Measurements from ENCODE around the gene SLC4A5.
"Not testable (repeated sequence)": the region's sequence is repeated elsewhere in the genome, so short reads cannot be mapped to it uniquely, and the experiment has no call there.

Gene SLC4A5

GRCh38 chr2:74216642-74217041 is 126.6 kb downstream of the SLC4A5 start:
- DNase-seq: no peak
- in situ Hi-C loops (cut with MboI; ENCODE audit: low pct_unique_long_range_greater_than_20kb, low sequenced_read_pairs): no loop called here

GRCh38 chr2:74215771-74216170 is 127.4 kb downstream of the SLC4A5 start:
- DNase-seq; in situ Hi-C loops (cut with MboI; ENCODE audit: low pct_unique_long_range_greater_than_20kb, low sequenced_read_pairs): not testable (repeated sequence)

- in situ Hi-C loops (cut with MboI; ENCODE audit: low pct_unique_long_range_greater_than_20kb, low sequenced_read_pairs): no loop called here
- DNase-seq: no peak
Observed at GRCh38 chr2:74212702-74213410, 130.4 kb downstream of the SLC4A5 start.

GRCh38 chr2:74206180-74206688 is 137.0 kb downstream of the SLC4A5 start:
- peak; percentile 86 for DNase-seq
- in situ Hi-C loops (cut with MboI; ENCODE audit: low pct_unique_long_range_greater_than_20kb, low sequenced_read_pairs): no loop called here

- in situ Hi-C loops (cut with MboI; ENCODE audit: low pct_unique_long_range_greater_than_20kb, low sequenced_read_pairs): no loop called here
- DNase-seq: peak; percentile 40
Observed at GRCh38 chr2:74205596-74205995, 137.6 kb downstream of the SLC4A5 start.

GRCh38 chr2:74205113-74205512 is 138.1 kb downstream of the SLC4A5 start:
- in situ Hi-C loops (cut with MboI; ENCODE audit: low pct_unique_long_range_greater_than_20kb, low sequenced_read_pairs): no loop called here
- no peak for DNase-seq

- in situ Hi-C loops (cut with MboI; ENCODE audit: low pct_unique_long_range_greater_than_20kb, low sequenced_read_pairs): no loop called here
- DNase-seq: no peak
Observed at GRCh38 chr2:74204436-74204835, 138.8 kb downstream of the SLC4A5 start.

GRCh38 chr2:74201596-74201995 is 141.6 kb downstream of the SLC4A5 start:
- DNase-seq: no peak
- in situ Hi-C loops (cut with MboI; ENCODE audit: low pct_unique_long_range_greater_than_20kb, low sequenced_read_pairs): no loop called here

- in situ Hi-C loops (cut with MboI; ENCODE audit: low pct_unique_long_range_greater_than_20kb, low sequenced_read_pairs): no loop called here
Observed at GRCh38 chr2:74201196-74201595, 142.0 kb downstream of the SLC4A5 start.

GRCh38 chr2:74199871-74200305 is 143.3 kb downstream of the SLC4A5 start:
- in situ Hi-C loops (cut with MboI; ENCODE audit: low pct_unique_long_range_greater_than_20kb, low sequenced_read_pairs): no loop called here
- DNase-seq: peak; percentile 38

More at GRCh38 chr2:74201196-74201595, 142.0 kb downstream of the SLC4A5 start:
- no peak for DNase-seq

GRCh38 chr2:74199275-74199701 is 143.9 kb downstream of the SLC4A5 start:
- in situ Hi-C loops (cut with MboI; ENCODE audit: low pct_unique_long_range_greater_than_20kb, low sequenced_read_pairs): no loop called here
- DNase-seq: no peak

GRCh38 chr2:74198461-74199274 is 144.5 kb downstream of the SLC4A5 start, which contains the start of gene MTHFD2:
Gene MTHFD2, plus strand, starts transcription at chr2:74198615. Its CDS starts 27 bp downstream, at chr2:74198642.
- DNase-seq: peak; percentile 98
- in situ Hi-C loops (cut with MboI; ENCODE audit: low pct_unique_long_range_greater_than_20kb, low sequenced_read_pairs): no loop called here

- DNase-seq: no peak
- in situ Hi-C loops (cut with MboI; ENCODE audit: low pct_unique_long_range_greater_than_20kb, low sequenced_read_pairs): no loop called here
Observed at GRCh38 chr2:74198023-74198460, 145.2 kb downstream of the SLC4A5 start.

GRCh38 chr2:74197049-74197448 is 146.2 kb downstream of the SLC4A5 start:
- in situ Hi-C loops (cut with MboI; ENCODE audit: low pct_unique_long_range_greater_than_20kb, low sequenced_read_pairs): no loop called here

GRCh38 chr2:74194799-74195198 is 148.4 kb downstream of the SLC4A5 start:
- in situ Hi-C loops (cut with MboI; ENCODE audit: low pct_unique_long_range_greater_than_20kb, low sequenced_read_pairs): no loop called here
- DNase-seq: no peak

More at GRCh38 chr2:74197049-74197448, 146.2 kb downstream of the SLC4A5 start:
- no peak for DNase-seq

- in situ Hi-C loops (cut with MboI; ENCODE audit: low pct_unique_long_range_greater_than_20kb, low sequenced_read_pairs): no loop called here
Observed at GRCh38 chr2:74191596-74192380, 151.4 kb downstream of the SLC4A5 start.

GRCh38 chr2:74188696-74189095 is 154.5 kb downstream of the SLC4A5 start:
- no peak for DNase-seq
- in situ Hi-C loops (cut with MboI; ENCODE audit: low pct_unique_long_range_greater_than_20kb, low sequenced_read_pairs): no loop called here

More at GRCh38 chr2:74191596-74192380, 151.4 kb downstream of the SLC4A5 start:
- DNase-seq: no peak

GRCh38 chr2:74188018-74188601 is 155.1 kb downstream of the SLC4A5 start:
- in situ Hi-C loops (cut with MboI; ENCODE audit: low pct_unique_long_range_greater_than_20kb, low sequenced_read_pairs): no loop called here
- no peak for DNase-seq

GRCh38 chr2:74186706-74187105 is 156.5 kb downstream of the SLC4A5 start:
- in situ Hi-C loops (cut with MboI; ENCODE audit: low pct_unique_long_range_greater_than_20kb, low sequenced_read_pairs); DNase-seq: not testable (repeated sequence)

Data from KBM-7 (cell line).